GM12892 (cell line): Measurements from ENCODE around the gene LIFR.

Experiments used
- POLR2A ChIP-seq: IDR thresholded peaks from 2 replicates; pipeline ENCODE4 v1.6.1; 2011; ENCODE audit warnings: low read depth, low read length, control low read depth
- POLR2AphosphoS5 ChIP-seq: IDR thresholded peaks from 2 replicates; pipeline ENCODE4 v1.6.1; 2011; ENCODE audit warnings: low read depth, low read length, control low read depth
- TAF1 ChIP-seq: IDR thresholded peaks from 2 replicates; pipeline ENCODE4 v1.6.1; 2011; ENCODE audit warnings: low read depth, mild to moderate bottlenecking, control low read depth, low read length, borderline replicate concordance

- no peak for TF ChIP-seq POLR2A
- TF ChIP-seq TAF1 = no peak
- TF ChIP-seq POLR2AphosphoS5 = no peak
Measured at GRCh38 chr5:38447056-38447455, 109.4 kb downstream of the LIFR start.
